Head of caudate nucleus (tissue), 42 donors: Measurements from ENCODE around the gene ANOS1.
A peak's percentile ranks its signal among the peaks of the same experiment; 100 is the strongest.
"Not testable (repeated sequence)": the region's sequence is repeated elsewhere in the genome, so short reads cannot be mapped to it uniquely, and the experiment has no call there.

Experiments
- DNase-seq, 42 donors: peaks; one replicate each; pipeline versions ENCODE4 v3.0.0 to v3.0.0-alpha.2; 2020 to 2021; ENCODE audit warnings: mixed read lengths in 7 of 42
- intact Hi-C: fragments of 100-400 bp; cut with DNase I; formaldehyde crosslinking; loops from one replicate; pipeline ENCODE4 v1.15.0; 2022

ANOS1 gene

GRCh38 chrX:8731559-8732395 is at the start of gene ANOS1:
TSS of gene ANOS1 (minus strand) at chrX:8732137. CDS start at chrX:8732036, 101 bp downstream.
- intact Hi-C loops: loop anchor here (10.0 kb wide), 1 partner anchor 547 kb away; no protein-coding TSS in a partner anchor
- peak in 41 of 42 donors; percentile 14 to 86 (median 70) for DNase-seq

GRCh38 chrX:8773117-8773516 is 41.2 kb upstream of the ANOS1 start:
- intact Hi-C loops: no loop called here
- DNase-seq: no peak

GRCh38 chrX:8760021-8760420 is 28.1 kb upstream of the ANOS1 start:
- intact Hi-C loops: no loop called here
- no peak for DNase-seq

- intact Hi-C loops, DNase-seq: not testable (repeated sequence)
Observed at GRCh38 chrX:8758706-8759105, 26.8 kb upstream of the ANOS1 start.

GRCh38 chrX:8757609-8758389 is 25.9 kb upstream of the ANOS1 start:
- DNase-seq, intact Hi-C loops: not testable (repeated sequence)

- DNase-seq: no peak
- intact Hi-C loops: no loop called here
Observed at GRCh38 chrX:8755813-8756212, 23.9 kb upstream of the ANOS1 start.

- intact Hi-C loops: no loop called here
- DNase-seq: peak in 1 of 42 donors; percentile 26
Observed at GRCh38 chrX:8755116-8755515, 23.2 kb upstream of the ANOS1 start.

GRCh38 chrX:8749697-8750096 is 17.8 kb upstream of the ANOS1 start:
- DNase-seq: no peak
- intact Hi-C loops: loop anchor here (5.0 kb wide), 1 partner anchor 68 kb away; no protein-coding TSS in a partner anchor

- intact Hi-C loops: no loop called here
- DNase-seq: peak in 14 of 42 donors; percentile 10 to 48 (median 32)
Observed at GRCh38 chrX:8748855-8749254, 16.9 kb upstream of the ANOS1 start.

- peak in 38 of 42 donors; percentile 10 to 77 (median 50) for DNase-seq
- intact Hi-C loops: loop anchor here (5.0 kb wide), 1 partner anchor 751 kb away; no protein-coding TSS in a partner anchor
Observed at GRCh38 chrX:8743126-8743732, 11.3 kb upstream of the ANOS1 start.

GRCh38 chrX:8741981-8742380 is 10.0 kb upstream of the ANOS1 start:
- no peak for DNase-seq

GRCh38 chrX:8738588-8739189 is 6.8 kb upstream of the ANOS1 start:
- DNase-seq: peak in 38 of 42 donors; percentile 11 to 81 (median 60)
- intact Hi-C loops: loop anchor here (10.0 kb wide), 1 partner anchor 554 kb away; no protein-coding TSS in a partner anchor

More at GRCh38 chrX:8741981-8742380, 10.0 kb upstream of the ANOS1 start:
- intact Hi-C loops: loop anchor here (5.0 kb wide), 1 partner anchor 750 kb away; no protein-coding TSS in a partner anchor

- intact Hi-C loops: loop anchor here (10.0 kb wide), 1 partner anchor 553 kb away; no protein-coding TSS in a partner anchor
- DNase-seq: no peak
Observed at GRCh38 chrX:8737883-8738282, 5.9 kb upstream of the ANOS1 start.

GRCh38 chrX:8730812-8731558 is 952 bp downstream of the ANOS1 start:
- intact Hi-C loops: loop anchor here (10.0 kb wide), 1 partner anchor 546 kb away; no protein-coding TSS in a partner anchor
- peak in 21 of 42 donors; percentile 10 to 52 (median 27) for DNase-seq

- intact Hi-C loops: loop anchor here (10.0 kb wide), 1 partner anchor 545 kb away; no protein-coding TSS in a partner anchor
- DNase-seq: no peak
Observed at GRCh38 chrX:8729811-8730210, 2.1 kb downstream of the ANOS1 start.

- DNase-seq: no peak
Observed at GRCh38 chrX:8728932-8729535, 2.9 kb downstream of the ANOS1 start.

GRCh38 chrX:8726031-8726652 is 5.8 kb downstream of the ANOS1 start:
- intact Hi-C loops: no loop called here
- no peak for DNase-seq

More at GRCh38 chrX:8728932-8729535, 2.9 kb downstream of the ANOS1 start:
- intact Hi-C loops: no loop called here
